Tibial nerve (tissue), 4 donors: ENCODE results near the gene ERO1B. TPM values are rescaled to one million over a fixed set of nuclear protein-coding genes. Genes with fewer than 3 reads are reported as not detected.
A peak's percentile ranks its signal among the peaks of the same experiment; 100 is the strongest.

ENCODE experiments used
- DNase-seq, 2 donors: peaks; one replicate each; pipeline ENCODE4 v3.0.0-alpha.2; 2019; ENCODE audit warnings: low spot score in 2 of 2
- H3K27ac ChIP-seq, 4 donors: fragments of 200-600 bp; sonication (generic) in 3 of 4; one replicate each; pipeline ENCODE4 v1.5.1; 2017 to 2019; ENCODE audit warnings: mild to moderate bottlenecking in 1 of 4
- H3K27me3 ChIP-seq, 2 donors: fragments of 200-600 bp; sonication (generic) in 1 of 2; one replicate each; pipeline versions ENCODE4 v1.5.1 to v1.6.0; 2017 to 2019
- H3K36me3 ChIP-seq, 3 donors: fragments of 200-600 bp; sonication (generic); one replicate each; pipeline ENCODE4 v1.5.1; 2018 to 2019
- H3K4me1 ChIP-seq, 4 donors: fragments of 200-600 bp; sonication (generic) in 3 of 4; one replicate each; pipeline ENCODE4 v1.5.1; 2017 to 2019
- H3K4me3 ChIP-seq, 4 donors: fragments of 200-600 bp; sonication (generic) in 3 of 4; one replicate each; pipeline ENCODE4 v1.5.1; 2017 to 2019; ENCODE audit warnings: mild to moderate bottlenecking in 1 of 4, moderate library complexity in 1 of 4
- H3K9me3 ChIP-seq, 4 donors: fragments of 200-600 bp; sonication (generic) in 3 of 4; one replicate each; pipeline ENCODE4 v1.5.1; 2017 to 2019
- EP300 ChIP-seq, 2 donors: sonication (generic); formaldehyde crosslinking; IDR thresholded peaks; one replicate each; pipeline ENCODE4 v1.6.1; 2017; ENCODE audit warnings: antibody characterized with exemption in 2 of 2, mild to moderate bottlenecking in 1 of 2
- POLR2A ChIP-seq, 2 donors: fragments of 450-650 bp; IDR thresholded peaks; one replicate each; pipeline ENCODE4 v1.6.1; 2017; ENCODE audit warnings: antibody characterized with exemption in 2 of 2, mild to moderate bottlenecking in 2 of 2, moderate library complexity in 2 of 2
- WGBS, 2 donors: methylation state at CpG; one replicate each; pipeline ENCODE4 v1.1.5; 2018; 5-methylcytosine and 5-hydroxymethylcytosine counted together
- total RNA-seq, 4 donors: library from RNA; depleted of rRNA; stranded (reverse); fragments of >200 nt; gene quantifications; one replicate each; pipeline ENCODE4 v1.1.0, GENCODE V29; 2016
- TF ChIP-seq, protein P1 (sequence below), 5 experiments: fragments of 200-600 bp in 3 of 5; fragments of 450-650 bp in 2 of 5; sonication (generic) in 3 of 5; IDR thresholded peaks; one replicate each; pipeline ENCODE4 v1.5.1; 2016 to 2019; ENCODE audit warnings: antibody characterized with exemption in 5 of 5, mild to moderate bottlenecking in 3 of 5, moderate library complexity in 2 of 5

Gene ERO1B
- total RNA-seq, 4 donors from 2014 or later: 12.9 to 16.6 (median 14.5) TPM

DNA sequence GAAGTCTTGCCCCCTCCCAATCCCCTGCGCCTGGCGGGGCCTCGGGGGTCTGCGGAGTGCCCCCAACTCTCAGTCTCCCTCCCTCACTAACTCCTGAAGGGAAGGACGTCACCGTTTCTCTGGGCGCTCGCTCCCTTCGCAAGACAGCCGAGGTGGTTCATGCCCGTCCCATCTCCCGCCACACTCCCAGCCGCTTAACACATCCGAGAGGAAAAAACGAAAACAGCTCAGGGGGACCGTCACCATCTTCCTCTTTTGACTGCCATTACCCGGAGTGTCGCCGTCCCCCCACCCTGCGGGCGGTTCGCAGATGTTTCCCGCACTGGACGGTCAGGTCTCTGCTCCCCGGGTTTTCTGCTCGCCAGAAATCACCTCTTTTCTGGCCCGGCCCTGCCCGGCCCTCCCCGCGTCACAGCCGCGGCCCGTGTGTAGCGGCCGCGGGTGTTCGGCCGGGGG lies 532 bp downstream of the ERO1B start:
- DNase-seq: peak in 1 of 2 donors; percentile 14
- Histone ChIP-seq H3K4me1 (peaks cover 0 to 14% (median 2%) of the 10 kb centered on the region in 4 donors), H3K9me3 (no peaks in the 10 kb centered on the region), H3K27ac (peak overlapping the region; percentile 13 to 87 (median 78)), H3K36me3 (no peaks in the 10 kb centered on the region), H3K27me3 (no peaks in the 10 kb centered on the region), H3K4me3 (peak overlapping the region; percentile 72 to 91 (median 78))
- WGBS, 2 donors: 0 to 1% methylated on average over 30 to 38 of the region's 38 CpGs
- TF ChIP-seq, protein P1, sequence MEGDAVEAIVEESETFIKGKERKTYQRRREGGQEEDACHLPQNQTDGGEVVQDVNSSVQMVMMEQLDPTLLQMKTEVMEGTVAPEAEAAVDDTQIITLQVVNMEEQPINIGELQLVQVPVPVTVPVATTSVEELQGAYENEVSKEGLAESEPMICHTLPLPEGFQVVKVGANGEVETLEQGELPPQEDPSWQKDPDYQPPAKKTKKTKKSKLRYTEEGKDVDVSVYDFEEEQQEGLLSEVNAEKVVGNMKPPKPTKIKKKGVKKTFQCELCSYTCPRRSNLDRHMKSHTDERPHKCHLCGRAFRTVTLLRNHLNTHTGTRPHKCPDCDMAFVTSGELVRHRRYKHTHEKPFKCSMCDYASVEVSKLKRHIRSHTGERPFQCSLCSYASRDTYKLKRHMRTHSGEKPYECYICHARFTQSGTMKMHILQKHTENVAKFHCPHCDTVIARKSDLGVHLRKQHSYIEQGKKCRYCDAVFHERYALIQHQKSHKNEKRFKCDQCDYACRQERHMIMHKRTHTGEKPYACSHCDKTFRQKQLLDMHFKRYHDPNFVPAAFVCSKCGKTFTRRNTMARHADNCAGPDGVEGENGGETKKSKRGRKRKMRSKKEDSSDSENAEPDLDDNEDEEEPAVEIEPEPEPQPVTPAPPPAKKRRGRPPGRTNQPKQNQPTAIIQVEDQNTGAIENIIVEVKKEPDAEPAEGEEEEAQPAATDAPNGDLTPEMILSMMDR (IDR thresholded peaks at IDR 0.05): no peak
- TF ChIP-seq EP300 (IDR thresholded peaks at IDR 0.05) (no peak), POLR2A (IDR thresholded peaks at IDR 0.05) (no peak)

DNA sequence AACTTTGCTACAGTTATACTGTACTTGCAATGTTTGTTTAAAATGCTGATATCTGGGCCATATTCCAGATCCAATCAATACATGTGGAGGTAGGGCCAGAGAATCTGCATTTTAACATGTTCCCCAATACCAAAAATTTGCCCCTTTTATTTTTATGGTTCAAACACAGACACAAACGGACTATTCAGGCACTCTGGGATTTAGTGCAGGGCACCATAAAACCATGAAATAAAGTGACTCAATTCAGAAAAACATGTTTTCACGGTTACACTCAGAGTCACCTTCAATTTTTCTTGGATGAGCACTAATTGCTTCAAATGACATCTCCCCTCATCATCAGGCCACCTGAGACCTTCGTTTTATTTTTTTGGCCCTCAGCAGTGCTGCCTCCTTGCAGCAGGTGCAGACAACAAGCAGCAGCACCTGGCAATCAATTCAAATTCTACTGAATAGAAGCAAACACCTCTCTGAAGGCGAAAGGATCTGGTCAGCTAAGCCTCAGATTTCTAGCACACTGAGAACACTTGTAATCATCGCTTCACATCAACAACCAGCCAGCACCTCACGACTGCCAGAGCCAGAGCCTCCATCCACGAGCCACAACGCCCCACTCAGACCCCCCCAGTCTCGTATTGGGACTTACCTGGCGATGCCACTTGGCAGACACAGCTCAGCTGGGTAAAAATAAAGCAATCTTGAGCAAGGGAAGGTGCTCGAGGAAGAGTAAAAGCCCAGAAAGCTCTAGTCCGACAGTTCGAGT lies 1.1 kb downstream of the ERO1B start:
- H3K27me3 ChIP-seq: no peaks in the 10 kb centered on the region
- 17 to 24% methylated on average over 10 to 13 of the region's 13 CpGs for WGBS, 2 donors
- peak overlapping the region in 3 of 4 donors; percentile 71 to 87 (median 85) for H3K27ac ChIP-seq
- no peaks in the 10 kb centered on the region for H3K9me3 ChIP-seq
- peak overlapping the region; percentile 72 to 91 (median 78) for H3K4me3 ChIP-seq
- no peaks in the 10 kb centered on the region for H3K36me3 ChIP-seq
- TF ChIP-seq, protein P1 (IDR thresholded peaks at IDR 0.05): no peak
- TF ChIP-seq POLR2A (IDR thresholded peaks at IDR 0.05) (no peak), EP300 (IDR thresholded peaks at IDR 0.05) (no peak)
- DNase-seq: no peak
- peaks cover 0 to 14% (median 2%) of the 10 kb centered on the region in 4 donors for H3K4me1 ChIP-seq

DNA sequence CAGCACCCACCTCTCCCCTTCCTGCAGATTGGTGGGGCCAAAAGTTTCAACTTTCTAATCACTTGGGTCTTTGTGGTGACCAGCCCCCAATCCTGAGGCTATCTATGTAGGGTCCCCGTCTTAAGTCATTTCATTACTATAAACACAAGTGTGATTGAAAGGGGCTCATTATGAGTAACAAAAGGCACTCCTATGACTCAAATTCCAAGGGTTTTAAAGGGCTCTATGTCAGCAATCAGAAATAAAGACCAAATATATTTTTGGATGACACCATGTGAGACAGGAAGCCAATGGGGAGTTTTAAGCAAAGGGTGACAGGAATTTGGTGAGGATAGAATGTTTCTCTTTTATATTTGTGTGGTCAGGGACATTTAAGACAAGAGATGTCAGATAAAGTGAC lies 6.2 kb downstream of the ERO1B start:
- TF ChIP-seq, protein P1 (IDR thresholded peaks at IDR 0.05): no peak
- no peak for TF ChIP-seq POLR2A (IDR thresholded peaks at IDR 0.05)
- TF ChIP-seq EP300 (IDR thresholded peaks at IDR 0.05): no peak
- Histone ChIP-seq H3K4me1 (peaks cover 0 to 4% (median 0%) of the 10 kb centered on the region in 4 donors), H3K27ac (no peak overlapping the region), H3K36me3 (no peaks in the 10 kb centered on the region), H3K4me3 (no peak overlapping the region), H3K9me3 (no peaks in the 10 kb centered on the region), H3K27me3 (no peaks in the 10 kb centered on the region)
- DNase-seq: no peak
- 41 to 58% methylated on average over 1 of the region's 1 CpG for WGBS, 2 donors

DNA sequence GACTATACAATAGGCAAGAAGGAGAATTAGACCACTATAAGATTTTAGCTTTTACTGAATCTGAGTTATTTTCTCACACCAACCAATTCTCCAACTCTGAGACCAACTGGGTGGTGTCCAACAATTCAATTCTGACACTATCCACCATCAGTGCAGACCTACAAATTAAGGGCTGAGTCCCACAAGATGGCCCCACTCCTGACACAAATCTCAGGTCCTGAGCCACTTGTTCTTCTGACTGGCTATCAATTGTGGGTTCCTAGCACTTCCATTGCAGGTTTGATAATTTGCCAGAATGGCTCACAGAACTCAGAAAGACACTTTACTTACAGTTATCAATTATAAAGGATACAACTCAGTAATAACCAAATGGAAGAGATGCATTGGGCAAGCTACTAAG lies 6.7 kb downstream of the ERO1B start:
- DNase-seq: no peak
- H3K9me3 ChIP-seq: no peaks in the 10 kb centered on the region
- no peaks in the 10 kb centered on the region for H3K36me3 ChIP-seq
- TF ChIP-seq, protein P1 (IDR thresholded peaks at IDR 0.05): no peak
- TF ChIP-seq POLR2A (IDR thresholded peaks at IDR 0.05) (no peak), EP300 (IDR thresholded peaks at IDR 0.05) (no peak)
- H3K27me3 ChIP-seq: no peaks in the 10 kb centered on the region
- H3K27ac ChIP-seq: no peak overlapping the region
- H3K4me3 ChIP-seq: no peak overlapping the region
- no peaks in the 10 kb centered on the region for H3K4me1 ChIP-seq

DNA sequence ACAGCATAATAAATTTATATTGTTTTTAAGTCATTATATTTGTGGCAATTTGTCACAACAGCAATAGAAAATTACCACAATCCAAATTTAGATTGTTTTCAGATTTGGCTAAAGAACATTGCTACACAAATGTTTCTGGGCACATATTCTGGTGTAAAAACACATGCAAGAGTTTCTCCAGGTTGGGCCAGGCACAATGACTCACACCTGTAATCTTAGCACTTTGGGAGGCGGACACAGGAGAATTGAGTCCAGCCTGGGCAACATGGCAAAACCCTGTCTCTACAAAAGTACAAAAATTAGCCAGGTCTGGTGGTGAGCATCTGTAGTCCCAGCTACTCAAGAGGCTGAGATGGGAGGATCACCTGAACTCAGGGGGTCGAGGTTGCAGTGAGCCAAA lies 8.4 kb downstream of the ERO1B start:
- H3K4me3 ChIP-seq: no peak overlapping the region
- no peaks in the 10 kb centered on the region for H3K9me3 ChIP-seq
- H3K4me1 ChIP-seq: no peaks in the 10 kb centered on the region
- TF ChIP-seq EP300 (IDR thresholded peaks at IDR 0.05) (no peak), POLR2A (IDR thresholded peaks at IDR 0.05) (no peak)
- TF ChIP-seq, protein P1 (IDR thresholded peaks at IDR 0.05): no peak
- no peak overlapping the region for H3K27ac ChIP-seq
- H3K27me3 ChIP-seq: no peaks in the 10 kb centered on the region
- 94 to 97% methylated on average over 2 of the region's 2 CpGs for WGBS, 2 donors
- no peak for DNase-seq
- peaks cover 0 to 8% (median 0%) of the 10 kb centered on the region in 3 donors for H3K36me3 ChIP-seq
